ENCODE data around the gene TARBP1.
"Not testable (repeated sequence)": the region's sequence is repeated elsewhere in the genome, so short reads cannot be mapped to it uniquely, and the experiment has no call there.

The TARBP1 gene

GRCh38 chr1:234504969-234505768 is 26.2 kb upstream of the TARBP1 start:
- DNase-seq (ENCODE audit: low read depth), result no peak

- not testable (repeated sequence) for DNase-seq (ENCODE audit: low read depth)
Observed at GRCh38 chr1:234504251-234504650, 25.3 kb upstream of the TARBP1 start.

GRCh38 chr1:234503193-234504050 is 24.4 kb upstream of the TARBP1 start:
- no peak for DNase-seq (ENCODE audit: low read depth)

- no peak for DNase-seq (ENCODE audit: low read depth)
Observed at GRCh38 chr1:234502785-234503184, 23.8 kb upstream of the TARBP1 start.

- no peak for DNase-seq (ENCODE audit: low read depth)
Observed at GRCh38 chr1:234500269-234500668, 21.3 kb upstream of the TARBP1 start.

GRCh38 chr1:234499943-234500245 is 20.9 kb upstream of the TARBP1 start:
- no peak for DNase-seq (ENCODE audit: low read depth)

- peak; percentile 73 for DNase-seq (ENCODE audit: low read depth)
Observed at GRCh38 chr1:234499119-234499942, 20.4 kb upstream of the TARBP1 start.

GRCh38 chr1:234498448-234499118 is 19.6 kb upstream of the TARBP1 start:
- DNase-seq (ENCODE audit: low read depth), result no peak

- DNase-seq (ENCODE audit: low read depth), result no peak
Observed at GRCh38 chr1:234497589-234497988, 18.6 kb upstream of the TARBP1 start.

- DNase-seq (ENCODE audit: low read depth), result no peak
Observed at GRCh38 chr1:234495231-234495990, 16.4 kb upstream of the TARBP1 start.

GRCh38 chr1:234494049-234494448 is 15.1 kb upstream of the TARBP1 start:
- no peak for DNase-seq (ENCODE audit: low read depth)

GRCh38 chr1:234490793-234491479 is 12.0 kb upstream of the TARBP1 start:
- DNase-seq (ENCODE audit: low read depth), result no peak

GRCh38 chr1:234489698-234490077 is 10.7 kb upstream of the TARBP1 start:
- no peak for DNase-seq (ENCODE audit: low read depth)

GRCh38 chr1:234489007-234489697 is 10.2 kb upstream of the TARBP1 start:
- no peak for DNase-seq (ENCODE audit: low read depth)

- DNase-seq (ENCODE audit: low read depth), result no peak
Observed at GRCh38 chr1:234488054-234489006, 9.4 kb upstream of the TARBP1 start.

GRCh38 chr1:234486858-234487840 is 8.2 kb upstream of the TARBP1 start:
- DNase-seq (ENCODE audit: low read depth), result no peak

- no peak for DNase-seq (ENCODE audit: low read depth)
Observed at GRCh38 chr1:234484991-234485739, 6.2 kb upstream of the TARBP1 start.
